ENCODE data around the gene SSTR5. TPM values are rescaled to one million over a fixed set of nuclear protein-coding genes. Genes with fewer than 3 reads are reported as not detected.

Gene SSTR5
- total RNA-seq, 3 donors from 2014 or later (not counting 1 experiment from before 2014, with no cell fraction given): not detected

DNA sequence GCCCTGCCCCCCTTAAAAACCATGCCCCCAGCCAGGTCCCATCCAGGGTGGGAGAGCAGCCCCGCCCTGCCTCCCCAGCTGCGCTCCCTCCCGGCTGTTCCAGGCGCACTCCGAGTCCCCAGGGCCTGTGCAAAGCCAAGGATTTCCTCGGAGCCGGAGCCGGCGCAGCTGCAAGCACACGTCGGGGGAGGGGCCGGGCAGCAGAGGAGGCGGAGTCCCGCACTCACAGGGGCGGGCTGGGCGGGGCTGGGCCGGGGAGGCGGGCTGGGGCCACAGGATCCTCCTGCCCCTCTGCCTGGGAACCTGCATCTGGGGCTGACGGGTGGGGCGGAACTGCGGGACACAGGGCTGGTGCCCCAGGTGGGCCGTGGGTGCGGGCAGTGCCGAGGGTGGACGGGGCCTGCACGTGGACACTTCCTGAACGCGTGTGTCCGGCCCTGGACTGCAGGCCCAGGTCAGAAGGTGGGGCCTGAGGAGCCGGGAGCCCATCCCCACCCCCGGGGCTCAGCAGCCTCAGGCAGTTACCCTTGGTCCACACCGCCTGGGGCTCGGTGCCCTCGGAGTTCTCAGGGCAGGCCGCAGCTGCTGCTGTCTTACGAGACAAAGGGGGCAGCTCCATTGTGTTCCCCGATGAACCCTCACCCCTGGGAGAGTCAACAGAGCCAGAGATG is 24.0 kb upstream of the SSTR5 start:
- H3K9me3 ChIP-seq (ENCODE audit: control insufficient read depth, insufficient read depth, low read length): no peaks in the 10 kb centered on the region
- Mint-ChIP-seq H3K4me3 (no peak overlapping the region), H3K36me3 (no peaks in the 10 kb centered on the region), H3K9me3 (no peaks in the 10 kb centered on the region), H3K4me1 (no peaks in the 10 kb centered on the region), H3K27ac (no peak overlapping the region), H3K27me3 (ENCODE audit: low read depth in 2 of 2) (no peaks in the 10 kb centered on the region)
- H3K27me3 ChIP-seq (ENCODE audit: control insufficient read depth, insufficient read depth, low read length): no peaks in the 10 kb centered on the region
- intact Hi-C loops (cut with micrococcal nuclease): no loop called here
- DNase-seq (peak in 1 of 2 donors; percentile 40), ATAC-seq (peak in 1 of 3 donors; percentile 36)
- H3K4me1 ChIP-seq (ENCODE audit: control insufficient read depth, insufficient read depth, low read length): peaks cover 2% of the 10 kb centered on the region
- TF ChIP-seq, protein P1, sequence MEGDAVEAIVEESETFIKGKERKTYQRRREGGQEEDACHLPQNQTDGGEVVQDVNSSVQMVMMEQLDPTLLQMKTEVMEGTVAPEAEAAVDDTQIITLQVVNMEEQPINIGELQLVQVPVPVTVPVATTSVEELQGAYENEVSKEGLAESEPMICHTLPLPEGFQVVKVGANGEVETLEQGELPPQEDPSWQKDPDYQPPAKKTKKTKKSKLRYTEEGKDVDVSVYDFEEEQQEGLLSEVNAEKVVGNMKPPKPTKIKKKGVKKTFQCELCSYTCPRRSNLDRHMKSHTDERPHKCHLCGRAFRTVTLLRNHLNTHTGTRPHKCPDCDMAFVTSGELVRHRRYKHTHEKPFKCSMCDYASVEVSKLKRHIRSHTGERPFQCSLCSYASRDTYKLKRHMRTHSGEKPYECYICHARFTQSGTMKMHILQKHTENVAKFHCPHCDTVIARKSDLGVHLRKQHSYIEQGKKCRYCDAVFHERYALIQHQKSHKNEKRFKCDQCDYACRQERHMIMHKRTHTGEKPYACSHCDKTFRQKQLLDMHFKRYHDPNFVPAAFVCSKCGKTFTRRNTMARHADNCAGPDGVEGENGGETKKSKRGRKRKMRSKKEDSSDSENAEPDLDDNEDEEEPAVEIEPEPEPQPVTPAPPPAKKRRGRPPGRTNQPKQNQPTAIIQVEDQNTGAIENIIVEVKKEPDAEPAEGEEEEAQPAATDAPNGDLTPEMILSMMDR (IDR thresholded peaks at IDR 0.05): no peak
- WGBS (ENCODE audit: insufficient coverage): 26% methylated on average over 37 of the region's 37 CpGs
- H3K36me3 ChIP-seq (ENCODE audit: control insufficient read depth, insufficient read depth, low read length): no peaks in the 10 kb centered on the region
- H3K4me3 ChIP-seq (ENCODE audit: low read length): no peak overlapping the region
- no peak overlapping the region for H3K27ac ChIP-seq (ENCODE audit: low read length)

DNA sequence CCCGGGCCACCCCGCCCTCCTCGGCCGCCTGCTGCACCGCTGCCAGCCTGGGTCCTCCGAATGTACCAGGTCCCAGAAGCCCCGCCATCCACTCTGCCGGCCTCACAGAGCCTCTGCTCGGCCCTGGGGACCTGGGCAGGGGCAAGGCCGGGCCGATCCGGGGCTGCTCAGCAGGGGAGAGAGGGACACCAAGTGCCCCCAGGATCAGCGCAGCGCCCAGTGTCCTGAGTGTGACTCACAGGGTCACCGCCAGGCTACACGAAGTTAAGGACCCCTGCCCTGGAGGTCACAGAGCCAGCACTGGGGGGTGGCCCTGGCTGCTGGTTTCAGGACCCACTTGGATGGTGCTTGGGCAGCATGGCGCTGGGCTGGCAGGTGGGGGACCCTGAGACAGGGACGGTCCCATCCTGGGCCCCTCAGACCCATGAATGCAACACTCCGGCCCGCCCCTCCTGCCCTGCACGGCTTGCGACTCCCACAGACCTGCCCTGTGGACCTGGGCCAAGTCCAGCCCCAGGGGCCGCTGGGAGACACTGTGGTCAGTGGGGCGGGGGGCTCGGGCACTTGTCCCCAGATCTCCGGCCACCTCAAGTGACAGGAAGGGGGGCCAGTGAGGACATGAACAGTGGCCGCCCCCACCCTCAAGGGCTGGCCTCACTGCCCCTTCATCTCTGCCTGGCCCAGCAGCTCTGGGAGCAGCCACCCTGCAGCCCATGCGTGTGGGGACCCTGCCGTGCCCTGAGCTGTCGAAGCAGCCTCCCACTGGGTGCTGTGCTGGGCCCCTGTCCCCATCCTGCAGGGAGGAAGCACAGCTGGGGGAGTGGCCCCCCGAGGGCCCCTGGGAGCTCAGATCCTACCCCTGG is 23.2 kb upstream of the SSTR5 start:
- intact Hi-C loops (cut with micrococcal nuclease): no loop called here
- no peaks in the 10 kb centered on the region for H3K36me3 ChIP-seq (ENCODE audit: control insufficient read depth, insufficient read depth, low read length)
- Mint-ChIP-seq H3K36me3 (no peaks in the 10 kb centered on the region), H3K27me3 (ENCODE audit: low read depth in 2 of 2) (no peaks in the 10 kb centered on the region), H3K4me1 (no peaks in the 10 kb centered on the region), H3K4me3 (no peak overlapping the region), H3K27ac (no peak overlapping the region), H3K9me3 (no peaks in the 10 kb centered on the region)
- WGBS (ENCODE audit: insufficient coverage): 85% methylated on average over 31 of the region's 31 CpGs
- no peaks in the 10 kb centered on the region for H3K27me3 ChIP-seq (ENCODE audit: control insufficient read depth, insufficient read depth, low read length)
- H3K9me3 ChIP-seq (ENCODE audit: control insufficient read depth, insufficient read depth, low read length): no peaks in the 10 kb centered on the region
- TF ChIP-seq, protein P1 (IDR thresholded peaks at IDR 0.05): no peak
- ATAC-seq: no peak
- no peak overlapping the region for H3K27ac ChIP-seq (ENCODE audit: low read length)
- peaks cover 2% of the 10 kb centered on the region for H3K4me1 ChIP-seq (ENCODE audit: control insufficient read depth, insufficient read depth, low read length)
- no peak overlapping the region for H3K4me3 ChIP-seq (ENCODE audit: low read length)
- no peak for DNase-seq

DNA sequence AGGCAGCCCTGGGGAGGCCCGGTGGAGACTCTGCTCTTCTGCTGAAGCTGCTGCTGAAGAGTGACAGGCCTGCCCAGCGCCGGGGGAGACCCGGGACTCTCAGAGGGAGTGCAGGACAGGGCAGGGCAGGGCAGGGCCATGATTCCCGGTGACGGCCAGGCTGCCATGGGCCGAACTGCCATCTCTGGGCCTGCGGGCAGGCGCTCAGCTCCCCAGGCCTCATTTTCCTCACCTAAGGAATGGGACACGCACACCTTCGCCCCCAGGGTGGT is 22.6 kb upstream of the SSTR5 start:
- H3K4me3 Mint-ChIP-seq: no peak overlapping the region
- H3K27me3 Mint-ChIP-seq (ENCODE audit: low read depth in 2 of 2): no peaks in the 10 kb centered on the region
- H3K9me3 ChIP-seq (ENCODE audit: control insufficient read depth, insufficient read depth, low read length): no peaks in the 10 kb centered on the region
- H3K36me3 ChIP-seq (ENCODE audit: control insufficient read depth, insufficient read depth, low read length): no peaks in the 10 kb centered on the region
- DNase-seq: no peak
- WGBS (ENCODE audit: insufficient coverage): 87% methylated on average over 11 of the region's 11 CpGs
- H3K27ac Mint-ChIP-seq: no peak overlapping the region
- ATAC-seq: no peak
- H3K4me1 ChIP-seq (ENCODE audit: control insufficient read depth, insufficient read depth, low read length): peaks cover 2% of the 10 kb centered on the region
- intact Hi-C loops (cut with micrococcal nuclease): loop anchor here (10.0 kb wide), 1 partner anchor 335 kb away; the partner anchor contains the start of gene METRN
- no peaks in the 10 kb centered on the region for H3K4me1 Mint-ChIP-seq
- TF ChIP-seq, protein P1 (IDR thresholded peaks at IDR 0.05): no peak
- no peaks in the 10 kb centered on the region for H3K36me3 Mint-ChIP-seq
- no peaks in the 10 kb centered on the region for H3K9me3 Mint-ChIP-seq
- no peak overlapping the region for H3K27ac ChIP-seq (ENCODE audit: low read length)
- H3K27me3 ChIP-seq (ENCODE audit: control insufficient read depth, insufficient read depth, low read length): no peaks in the 10 kb centered on the region
- no peak overlapping the region for H3K4me3 ChIP-seq (ENCODE audit: low read length)

Measured in natural killer cell (primary cell).